GM18507 (cell line): ENCODE results near the gene WDR83.

Experiments
- DNase-seq: peaks from one replicate; pipeline ENCODE4 v3.0.0; 2011; ENCODE audit warnings: low read depth; ENCODE audit not compliant: insufficient read length; ENCODE audit errors: extremely low spot score
- FAIRE-seq: peaks from 2 replicates; lab custom pipeline; 2011; peaks lifted over from hg19 to GRCh38; lab: Jason Lieb, UNC

Gene WDR83

DNA sequence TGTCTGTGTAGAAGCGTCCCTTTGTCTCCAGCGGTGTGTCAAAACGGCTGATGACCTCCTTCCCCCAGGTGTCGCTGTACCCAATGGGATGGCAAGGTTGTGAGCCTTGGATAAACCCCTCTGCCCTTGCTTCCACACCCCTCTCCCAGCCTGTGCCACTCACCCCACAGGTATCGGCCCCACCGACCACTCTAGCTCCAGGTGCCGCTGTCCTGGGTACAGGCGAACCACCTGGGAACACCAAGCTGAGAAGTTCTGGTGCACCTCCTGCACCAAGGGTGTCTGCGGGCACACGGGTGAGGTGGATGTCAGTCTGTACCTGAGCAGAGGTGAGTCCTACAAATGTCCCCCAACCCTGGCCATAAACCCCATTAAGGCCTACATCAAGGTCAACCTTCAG lies 16.7 kb upstream of the WDR83 start:
- FAIRE-seq (no peak), DNase-seq (no peak)

GRCh38 chr19:12652219-12652618 lies 14.4 kb upstream of the WDR83 start:
- DNase-seq, result no peak
- no peak for FAIRE-seq

- no peak for FAIRE-seq
- DNase-seq, result no peak
Observed at GRCh38 chr19:12655546-12655945, 11.1 kb upstream of the WDR83 start.

DNA sequence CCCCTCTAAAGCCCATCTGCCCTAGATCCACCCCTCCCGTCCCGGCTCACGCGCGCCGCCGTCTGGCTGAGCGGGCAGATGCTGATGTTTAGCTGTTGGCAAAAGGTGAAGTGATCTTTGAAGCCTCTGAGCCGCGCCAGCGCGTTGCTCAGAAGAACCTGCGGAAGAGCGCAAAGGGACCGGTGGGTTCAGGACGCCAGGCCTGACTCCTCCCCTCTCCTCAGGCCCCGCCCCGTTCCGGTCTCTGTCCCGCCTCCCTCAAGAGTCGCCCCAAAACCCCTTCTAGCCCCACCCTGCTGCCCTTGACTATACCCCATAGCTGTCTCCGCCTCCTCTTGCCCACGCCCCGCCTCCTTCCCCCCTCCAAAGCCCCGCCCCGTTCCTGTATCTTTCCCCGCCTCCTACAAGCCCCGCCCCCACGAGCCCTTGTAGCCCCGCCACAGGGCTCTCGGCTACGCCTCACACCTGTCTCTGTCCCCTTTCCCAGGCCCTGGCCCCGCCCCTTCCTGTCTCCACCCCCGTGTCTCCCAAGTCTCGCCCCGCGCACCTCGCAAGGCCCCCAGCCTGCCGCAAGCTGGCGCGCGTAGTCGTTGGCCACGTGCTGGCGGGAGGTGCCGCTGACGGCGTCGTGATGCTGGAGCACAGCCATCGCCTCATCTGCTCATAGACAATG lies 9.6 kb upstream of the WDR83 start:
- DNase-seq (no peak), FAIRE-seq (no peak)

- DNase-seq (no peak), FAIRE-seq (no peak)
Observed at GRCh38 chr19:12657966-12658365, 8.6 kb upstream of the WDR83 start.

GRCh38 chr19:12660980-12661379 lies 5.6 kb upstream of the WDR83 start:
- FAIRE-seq (no peak), DNase-seq (no peak)

- DNase-seq (no peak), FAIRE-seq (no peak)
Observed at GRCh38 chr19:12664406-12665280, 2.0 kb upstream of the WDR83 start.

GRCh38 chr19:12665281-12665573 lies 1.4 kb upstream of the WDR83 start:
- peak; percentile 93 for FAIRE-seq
- peak; percentile 54 for DNase-seq

- FAIRE-seq (peak; percentile 51), DNase-seq (no peak)
Observed at GRCh38 chr19:12665671-12666264, 839 bp upstream of the WDR83 start.

DNA sequence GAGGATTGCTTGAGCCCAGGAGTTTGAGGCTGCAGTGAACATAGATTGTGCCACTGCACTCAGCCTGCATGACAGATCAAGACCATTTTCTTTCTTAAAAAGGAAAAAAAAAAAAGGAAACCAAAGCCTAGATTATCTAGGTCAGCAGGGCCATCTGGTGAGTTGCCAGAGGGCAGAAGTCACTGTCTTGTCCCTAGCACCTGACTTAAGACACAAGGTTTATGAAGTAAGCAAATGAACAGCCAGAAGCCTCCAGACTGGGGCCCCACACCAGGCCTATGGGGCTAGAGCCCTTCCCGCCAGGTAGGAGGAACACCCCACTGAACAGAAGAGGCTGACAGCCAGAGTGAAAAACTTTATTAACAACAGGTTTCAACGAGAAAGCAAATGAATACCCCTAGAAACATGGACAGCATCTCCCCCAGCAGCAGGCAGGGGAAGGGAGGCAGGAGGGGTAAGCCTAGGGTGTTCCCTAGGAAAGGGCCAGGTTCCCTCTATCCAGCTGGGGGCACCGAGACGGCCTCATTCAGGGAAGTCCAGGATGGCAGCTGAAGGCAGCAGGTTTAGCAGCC lies 1.2 kb downstream of the WDR83 start:
- no peak for FAIRE-seq

DNA sequence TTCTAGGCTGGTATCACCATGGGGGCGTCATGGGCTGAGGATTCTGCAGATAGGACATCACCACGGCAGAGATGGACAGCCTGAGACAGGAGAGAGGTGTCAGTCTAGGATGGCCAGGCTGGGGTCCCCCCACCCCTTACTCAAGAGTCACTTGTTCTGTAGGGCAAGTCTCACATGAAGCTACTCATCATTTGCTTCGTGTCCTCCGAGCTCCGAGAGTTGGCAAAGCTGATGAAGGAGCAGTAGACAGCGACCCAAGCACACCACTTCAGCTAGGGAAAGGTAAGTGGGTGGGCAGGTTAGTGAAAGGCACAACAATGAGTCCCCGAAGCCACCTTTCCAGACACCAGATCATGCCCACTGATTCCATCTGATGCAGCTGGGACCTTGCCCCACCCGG lies 1.7 kb downstream of the WDR83 start:
- no peak for DNase-seq
- no peak for FAIRE-seq

More for the DNA sequence above, 1.2 kb downstream of the WDR83 start:
- DNase-seq, result no peak

GRCh38 chr19:12668932-12669269 lies 2.3 kb downstream of the WDR83 start:
- FAIRE-seq (no peak), DNase-seq (no peak)

DNA sequence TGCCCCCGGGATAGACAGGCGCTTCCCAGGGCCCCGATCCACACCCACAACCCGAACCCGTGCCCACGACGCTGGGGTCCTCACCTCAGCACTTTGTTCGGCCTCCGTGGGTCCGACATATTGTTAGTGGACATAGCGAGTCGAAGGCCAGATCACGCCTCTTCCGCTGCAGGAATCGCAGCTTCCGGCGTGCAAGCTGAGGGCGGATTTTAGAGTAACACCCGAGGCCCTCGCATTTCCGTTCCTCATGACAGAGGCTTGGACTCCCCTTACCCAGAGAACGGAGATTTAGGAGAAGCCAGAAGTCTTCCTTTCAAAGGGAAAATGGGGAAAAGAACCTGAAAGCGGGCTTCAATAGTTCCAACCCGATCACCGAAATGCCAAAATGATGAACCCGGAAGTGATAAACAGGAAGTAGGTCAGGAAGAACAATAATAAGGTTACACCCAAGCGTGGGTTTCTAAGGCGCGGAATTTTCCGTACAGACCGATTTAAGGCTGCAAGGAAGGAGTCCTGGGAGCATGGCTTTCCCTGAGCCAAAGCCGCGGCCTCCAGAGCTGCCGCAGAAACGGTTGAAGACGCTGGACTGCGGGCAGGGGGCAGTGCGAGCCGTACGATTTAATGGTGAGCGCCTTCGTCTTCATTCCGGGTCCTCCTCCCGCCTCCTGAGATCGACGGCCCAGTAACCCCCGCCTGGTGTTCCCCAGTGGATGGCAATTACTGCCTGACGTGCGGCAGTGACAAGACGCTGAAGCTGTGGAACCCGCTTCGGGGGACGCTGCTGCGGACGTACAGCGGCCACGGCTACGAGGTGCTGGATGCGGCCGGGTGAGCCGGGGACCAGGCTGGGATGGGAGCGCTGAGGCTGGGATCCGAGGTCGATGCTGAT lies 2.9 kb downstream of the WDR83 start:
- FAIRE-seq (peak; percentile 93), DNase-seq (peak; percentile 55)

DNA sequence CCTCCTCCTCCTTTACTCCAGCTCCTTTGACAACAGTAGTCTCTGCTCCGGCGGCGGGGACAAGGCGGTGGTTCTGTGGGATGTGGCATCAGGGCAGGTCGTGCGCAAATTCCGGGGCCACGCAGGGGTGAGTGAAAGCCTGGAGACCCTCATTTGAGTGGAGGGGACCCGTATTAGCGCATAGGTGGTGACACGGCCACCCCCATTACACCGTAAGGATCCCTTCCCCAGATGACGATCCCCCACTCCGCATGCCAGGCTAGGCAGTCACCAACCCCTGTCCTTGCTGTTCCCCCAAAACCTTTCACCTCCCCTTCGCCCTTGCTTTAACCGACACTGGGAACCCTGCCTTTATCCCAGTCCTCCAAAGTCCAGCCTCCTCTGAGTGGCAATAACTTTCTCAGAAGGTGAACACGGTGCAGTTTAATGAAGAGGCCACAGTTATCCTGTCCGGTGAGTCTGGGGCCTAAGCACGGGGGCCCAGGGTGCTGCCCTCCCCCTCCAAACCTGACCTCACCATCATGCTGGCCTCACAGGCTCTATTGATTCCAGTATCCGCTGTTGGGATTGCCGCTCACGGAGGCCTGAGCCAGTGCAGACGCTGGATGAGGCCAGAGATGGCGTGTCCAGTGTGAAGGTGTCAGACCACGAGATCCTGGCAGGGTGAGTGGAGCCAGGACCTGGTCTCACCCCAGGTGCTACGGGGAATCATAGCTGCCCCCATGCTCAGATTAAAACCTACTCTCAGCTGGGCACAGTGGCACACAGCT lies 3.7 kb downstream of the WDR83 start:
- FAIRE-seq, result no peak
- no peak for DNase-seq

GRCh38 chr19:12672744-12673143 lies 6.1 kb downstream of the WDR83 start:
- no peak for FAIRE-seq
- DNase-seq, result no peak

DNA sequence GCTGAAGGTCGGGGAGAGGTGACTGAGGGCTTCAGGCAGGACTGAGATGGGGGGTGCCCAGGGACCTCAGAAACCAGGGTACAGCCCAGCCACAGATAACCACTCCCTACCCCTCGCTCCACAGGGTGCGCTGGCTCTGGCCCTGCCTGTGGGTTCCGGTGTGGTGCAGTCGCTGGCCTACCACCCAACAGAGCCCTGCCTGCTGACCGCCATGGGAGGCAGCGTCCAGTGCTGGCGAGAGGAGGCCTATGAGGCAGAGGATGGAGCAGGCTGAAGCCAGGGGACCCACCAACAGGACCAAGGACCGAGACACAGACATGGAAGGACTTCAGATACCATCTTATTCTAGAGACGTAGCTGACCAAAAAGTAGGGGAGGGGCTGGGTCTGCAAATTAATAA lies 8.8 kb downstream of the WDR83 start:
- no peak for FAIRE-seq
- no peak for DNase-seq

DNA sequence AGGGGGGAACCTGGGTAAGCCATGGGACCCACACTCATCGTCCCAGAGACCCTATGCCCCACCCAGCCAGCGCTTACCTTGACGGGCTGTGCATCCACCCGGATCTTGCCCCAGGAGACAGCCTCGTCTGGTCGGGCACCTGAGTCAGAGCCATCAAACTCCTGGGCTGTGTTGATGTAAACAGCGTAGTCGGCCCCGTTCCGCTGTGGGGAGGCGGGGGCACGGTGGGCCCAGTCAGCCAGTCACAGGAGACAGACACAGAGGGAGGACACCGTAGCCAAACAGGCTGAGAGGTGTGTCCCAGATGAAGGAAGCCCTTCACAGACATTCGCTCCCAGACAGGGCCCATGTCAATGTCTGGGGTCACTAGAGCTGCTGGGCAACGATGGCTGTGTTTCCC lies 9.3 kb downstream of the WDR83 start:
- DNase-seq, result no peak
- FAIRE-seq, result no peak

GRCh38 chr19:12676384-12676792 lies 9.8 kb downstream of the WDR83 start:
- DNase-seq (peak; percentile 55), FAIRE-seq (peak; percentile 88)

GRCh38 chr19:12676928-12677327 lies 10.3 kb downstream of the WDR83 start:
- FAIRE-seq (no peak), DNase-seq (no peak)
